ENCODE data around the gene GPR62.

The GPR62 gene

DNA sequence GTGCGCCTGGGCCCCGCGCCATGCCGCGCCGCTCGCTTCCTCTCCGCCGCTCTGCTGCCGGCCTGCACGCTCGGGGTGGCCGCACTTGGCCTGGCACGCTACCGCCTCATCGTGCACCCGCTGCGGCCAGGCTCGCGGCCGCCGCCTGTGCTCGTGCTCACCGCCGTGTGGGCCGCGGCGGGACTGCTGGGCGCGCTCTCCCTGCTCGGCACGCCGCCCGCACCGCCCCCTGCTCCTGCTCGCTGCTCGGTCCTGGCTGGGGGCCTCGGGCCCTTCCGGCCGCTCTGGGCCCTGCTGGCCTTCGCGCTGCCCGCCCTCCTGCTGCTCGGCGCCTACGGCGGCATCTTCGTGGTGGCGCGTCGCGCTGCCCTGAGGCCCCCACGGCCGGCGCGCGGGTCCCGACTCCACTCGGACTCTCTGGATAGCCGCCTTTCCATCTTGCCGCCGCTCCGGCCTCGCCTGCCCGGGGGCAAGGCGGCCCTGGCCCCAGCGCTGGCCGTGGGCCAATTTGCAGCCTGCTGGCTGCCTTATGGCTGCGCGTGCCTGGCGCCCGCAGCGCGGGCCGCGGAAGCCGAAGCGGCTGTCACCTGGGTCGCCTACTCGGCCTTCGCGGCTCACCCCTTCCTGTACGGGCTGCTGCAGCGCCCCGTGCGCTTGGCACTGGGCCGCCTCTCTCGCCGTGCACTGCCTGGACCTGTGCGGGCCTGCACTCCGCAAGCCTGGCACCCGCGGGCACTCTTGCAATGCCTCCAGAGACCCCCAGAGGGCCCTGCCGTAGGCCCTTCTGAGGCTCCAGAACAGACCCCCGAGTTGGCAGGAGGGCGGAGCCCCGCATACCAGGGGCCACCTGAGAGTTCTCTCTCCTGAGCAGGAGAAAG lies 951 bp downstream of the GPR62 start:
- DNase-seq = peak; percentile 30 to 63

GRCh38 chr3:51957520-51958205 lies 2.5 kb downstream of the GPR62 start:
- DNase-seq = no peak

DNA sequence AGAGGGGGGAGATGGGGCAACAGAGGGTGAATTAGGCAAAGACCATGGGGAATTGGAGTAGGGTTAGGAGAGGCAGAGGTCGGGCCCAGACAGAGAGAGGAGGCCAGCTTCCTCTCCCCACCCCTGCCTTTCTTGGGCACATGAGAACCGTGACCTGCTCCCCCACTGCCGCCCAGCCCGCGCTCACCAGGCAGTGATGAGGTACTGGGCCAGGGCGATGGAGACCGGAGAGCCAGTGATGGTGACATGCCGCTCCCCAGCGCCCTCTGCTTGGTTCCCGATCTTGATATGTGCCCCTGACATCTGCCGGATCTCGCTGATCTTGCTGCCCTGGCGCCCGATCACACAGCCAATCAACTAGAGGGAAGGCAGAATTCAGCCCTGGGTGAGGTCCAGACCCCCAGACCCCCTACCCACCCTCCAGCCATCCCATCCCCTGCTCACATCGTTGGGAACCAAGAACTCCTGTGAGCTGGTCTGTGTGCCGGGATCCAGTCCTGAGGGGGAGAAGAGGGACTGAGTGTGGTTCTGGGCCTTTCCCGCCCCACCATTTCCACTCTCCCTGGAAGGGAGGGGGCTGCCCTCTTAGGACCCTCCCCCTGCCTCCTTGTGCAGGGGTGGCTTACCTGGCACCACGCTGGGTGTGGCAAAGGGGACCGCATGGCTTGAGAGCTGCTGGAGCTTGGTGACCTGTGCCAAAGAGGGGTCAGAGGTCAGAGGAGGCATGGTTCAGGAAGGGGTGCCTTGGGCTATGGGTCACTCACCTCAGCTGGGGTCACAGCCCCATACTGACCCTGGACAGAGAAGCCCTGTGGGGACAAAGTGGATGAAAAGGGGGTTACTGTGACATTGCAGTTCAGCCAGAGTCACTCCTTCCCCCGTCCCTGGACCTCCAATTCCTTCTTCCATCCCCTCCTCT lies 3.7 kb downstream of the GPR62 start:
- no peak for DNase-seq

- no peak for DNase-seq
Observed at GRCh38 chr3:51959651-51960050, 4.5 kb downstream of the GPR62 start.

- no peak for DNase-seq
Observed at GRCh38 chr3:51960386-51960785, 5.2 kb downstream of the GPR62 start.

GRCh38 chr3:51961011-51961410 lies 5.8 kb downstream of the GPR62 start:
- DNase-seq = no peak

DNA sequence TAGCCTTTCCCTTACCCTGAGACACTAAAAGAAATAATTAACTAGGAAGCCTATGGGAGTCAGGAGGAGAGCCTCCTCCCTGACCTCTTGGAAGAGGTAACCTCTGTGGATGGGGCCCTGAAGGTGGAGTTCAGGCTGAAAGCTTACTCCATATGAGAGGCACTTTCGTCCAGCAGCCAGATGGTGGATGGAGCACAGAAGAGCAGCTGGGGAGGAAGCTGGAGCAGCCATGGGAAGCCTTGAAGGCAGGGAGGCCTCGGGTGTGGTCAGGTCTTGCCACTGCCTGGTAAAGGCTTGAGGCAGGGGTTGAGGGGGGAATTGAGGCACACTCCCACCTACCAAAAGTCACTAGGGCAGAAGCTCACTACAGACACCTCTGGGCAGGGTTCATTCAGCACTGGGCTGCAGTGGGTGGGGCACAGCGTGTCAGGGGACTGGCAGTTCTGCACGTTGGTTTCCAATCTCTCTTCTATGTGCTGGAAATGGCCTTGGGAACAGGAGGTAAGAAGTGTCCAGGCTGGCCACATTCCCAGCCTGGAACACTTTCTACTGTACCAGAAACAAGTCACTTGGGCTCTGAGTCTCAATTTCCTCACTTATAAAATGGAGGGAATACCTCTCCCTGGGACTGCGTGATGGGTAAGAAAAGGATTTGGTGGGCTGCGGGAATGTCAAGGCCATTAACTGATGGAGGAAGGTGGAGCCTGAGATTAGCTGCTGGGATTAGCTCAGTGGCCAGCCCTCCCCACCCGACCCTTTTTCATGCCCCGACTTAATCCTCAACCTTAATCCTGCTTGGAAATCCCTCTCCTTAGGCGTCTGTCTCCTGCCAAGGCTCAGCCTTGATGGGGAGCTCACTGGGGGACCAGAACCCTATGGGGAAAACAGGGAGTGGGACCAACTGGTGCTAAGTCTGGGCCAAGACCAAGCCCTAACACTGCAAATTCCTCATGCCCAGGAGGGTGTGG lies 6.7 kb downstream of the GPR62 start:
- no peak for DNase-seq

GRCh38 chr3:51962854-51963530 lies 7.8 kb downstream of the GPR62 start:
- DNase-seq = peak in 1 of 2 experiments; percentile 56

DNA sequence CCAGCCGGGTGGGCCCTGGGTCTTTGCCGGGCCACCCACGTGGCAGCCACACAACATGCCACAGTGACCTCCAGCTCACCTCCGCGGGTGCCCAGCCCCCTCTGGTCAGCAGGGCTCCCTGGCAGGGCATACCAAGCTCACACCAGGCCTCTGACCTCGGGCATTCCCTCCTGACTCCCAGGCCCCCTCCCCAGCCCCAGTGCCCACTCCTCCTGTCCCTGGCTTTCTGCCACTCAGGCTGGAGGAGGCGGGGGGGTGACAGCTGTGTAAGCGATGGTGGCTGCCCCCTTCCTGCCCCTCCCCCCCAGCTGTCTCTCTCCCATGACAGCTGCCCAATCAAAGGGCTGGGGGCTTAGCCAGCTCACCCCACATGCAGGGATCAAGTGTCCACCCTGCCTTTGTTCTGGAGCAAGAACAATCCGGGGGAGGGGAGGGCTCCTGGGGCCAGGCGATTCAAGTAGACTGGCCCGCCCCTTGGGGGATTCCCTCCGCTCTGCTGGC lies 8.8 kb downstream of the GPR62 start:
- DNase-seq = peak; percentile 76 to 78

DNA sequence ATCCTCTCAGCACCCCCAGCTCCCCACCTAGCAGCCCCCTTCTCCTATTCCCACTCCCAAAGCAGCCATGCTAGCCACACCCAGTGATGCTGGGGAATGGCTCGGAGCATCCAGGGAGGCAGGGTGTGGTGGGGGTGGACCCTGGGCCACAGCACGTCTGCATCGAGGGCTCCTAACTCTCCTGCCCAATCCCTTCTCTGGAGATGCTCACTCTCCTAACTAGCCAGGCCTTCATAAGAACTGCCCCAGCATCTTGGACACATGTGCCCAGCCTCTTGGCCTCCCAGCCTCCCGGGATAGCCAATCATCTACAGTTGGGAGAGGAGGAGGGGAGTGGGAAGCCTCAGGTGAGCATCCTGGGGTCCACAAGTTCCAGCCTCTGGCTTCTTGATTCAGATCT lies 9.3 kb downstream of the GPR62 start:
- DNase-seq = no peak

GRCh38 chr3:51966016-51966415 lies 10.8 kb downstream of the GPR62 start:
- no peak for DNase-seq

DNA sequence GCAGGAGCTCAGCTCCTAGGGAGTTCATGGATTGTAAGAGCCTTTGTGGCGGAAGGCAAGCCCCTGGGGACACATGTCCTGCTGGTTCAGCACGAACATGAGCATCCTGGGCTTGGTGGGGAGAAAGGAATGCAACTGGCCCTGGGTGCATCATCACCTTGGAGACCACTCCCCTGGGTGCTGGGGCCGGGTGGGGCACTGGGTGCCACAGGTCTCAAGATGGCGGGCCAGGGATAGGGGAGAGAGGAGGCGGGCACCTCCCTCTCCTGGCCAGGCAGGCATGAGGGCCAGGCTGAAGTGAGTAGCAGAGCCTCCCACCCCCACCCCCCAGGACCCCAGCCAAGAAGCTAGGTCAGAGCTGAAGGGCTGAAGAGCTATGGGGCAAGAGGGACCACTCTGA lies 11.3 kb downstream of the GPR62 start:
- DNase-seq = no peak

DNA sequence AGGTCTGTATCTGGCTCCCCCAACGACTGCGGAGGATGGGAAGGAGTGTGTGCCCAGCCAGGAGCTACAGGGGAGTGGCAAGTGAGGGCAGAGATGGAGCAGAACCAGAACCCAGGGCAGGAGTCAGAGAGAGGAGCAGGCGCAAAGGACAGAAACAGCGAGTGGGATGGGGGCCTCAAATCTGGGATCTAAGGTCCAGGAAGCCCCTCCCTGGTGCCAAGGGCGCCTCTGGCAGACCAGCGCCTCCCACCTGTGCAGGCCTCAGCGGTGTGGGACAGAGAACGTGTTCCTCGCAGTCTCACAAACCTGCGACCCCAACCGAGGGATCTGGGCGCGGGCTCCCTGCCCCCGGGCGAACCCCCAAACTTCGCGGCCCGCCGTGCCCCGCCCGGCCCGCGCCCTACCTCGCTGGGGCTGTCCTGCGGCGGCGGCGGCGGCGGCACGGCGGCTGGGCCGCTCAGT lies 11.8 kb downstream of the GPR62 start:
- no peak for DNase-seq

DNA sequence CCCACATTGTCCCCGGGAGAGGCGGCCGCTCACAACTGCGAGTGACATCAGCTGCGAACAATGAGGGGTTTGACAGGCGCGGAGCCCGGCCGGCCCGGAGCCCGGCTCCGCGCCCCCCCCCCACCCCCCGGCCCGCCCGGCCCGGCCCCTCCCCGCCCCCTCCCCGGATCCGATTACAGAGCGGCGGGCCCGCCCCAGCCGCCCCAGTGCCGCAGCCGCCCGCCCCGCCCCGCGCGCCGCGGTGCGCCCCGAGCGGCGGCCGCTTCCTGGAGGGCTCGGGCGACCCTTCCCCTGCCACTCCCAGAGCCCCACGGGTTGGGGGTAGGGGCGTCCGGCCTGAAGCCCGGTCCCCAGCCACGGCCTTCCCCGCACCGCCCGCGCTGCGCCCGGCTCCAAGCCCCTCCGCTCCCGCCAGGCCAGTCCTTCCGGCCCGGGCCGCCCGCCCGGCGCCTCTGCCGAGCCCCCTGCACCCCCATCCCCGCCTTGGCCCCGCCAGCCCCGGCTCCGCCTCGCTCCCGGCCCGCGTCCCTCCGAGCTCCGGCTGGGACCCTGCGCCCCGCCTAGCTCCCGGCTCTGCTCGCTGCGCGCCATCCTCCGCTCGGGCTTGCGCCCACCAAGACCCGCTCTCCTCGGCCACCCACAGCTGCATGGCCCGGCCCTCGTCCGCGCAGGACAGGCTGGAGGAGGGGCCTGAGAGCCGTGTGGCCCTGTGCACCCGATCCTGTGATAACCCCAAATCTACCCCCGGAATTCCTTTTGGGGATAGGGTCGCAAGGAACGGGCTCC lies 12.4 kb downstream of the GPR62 start, which contains the start of gene PCBP4:
Gene PCBP4 (minus strand): TSS at position 71 of the 786 bp plus-strand sequence. CDS start 6,214 bp downstream, outside the sequence.
- peak; percentile 13 to 38 for DNase-seq

- DNase-seq = peak; percentile 44 to 46
Observed at GRCh38 chr3:51968170-51968775, 13.1 kb downstream of the GPR62 start.

DNA sequence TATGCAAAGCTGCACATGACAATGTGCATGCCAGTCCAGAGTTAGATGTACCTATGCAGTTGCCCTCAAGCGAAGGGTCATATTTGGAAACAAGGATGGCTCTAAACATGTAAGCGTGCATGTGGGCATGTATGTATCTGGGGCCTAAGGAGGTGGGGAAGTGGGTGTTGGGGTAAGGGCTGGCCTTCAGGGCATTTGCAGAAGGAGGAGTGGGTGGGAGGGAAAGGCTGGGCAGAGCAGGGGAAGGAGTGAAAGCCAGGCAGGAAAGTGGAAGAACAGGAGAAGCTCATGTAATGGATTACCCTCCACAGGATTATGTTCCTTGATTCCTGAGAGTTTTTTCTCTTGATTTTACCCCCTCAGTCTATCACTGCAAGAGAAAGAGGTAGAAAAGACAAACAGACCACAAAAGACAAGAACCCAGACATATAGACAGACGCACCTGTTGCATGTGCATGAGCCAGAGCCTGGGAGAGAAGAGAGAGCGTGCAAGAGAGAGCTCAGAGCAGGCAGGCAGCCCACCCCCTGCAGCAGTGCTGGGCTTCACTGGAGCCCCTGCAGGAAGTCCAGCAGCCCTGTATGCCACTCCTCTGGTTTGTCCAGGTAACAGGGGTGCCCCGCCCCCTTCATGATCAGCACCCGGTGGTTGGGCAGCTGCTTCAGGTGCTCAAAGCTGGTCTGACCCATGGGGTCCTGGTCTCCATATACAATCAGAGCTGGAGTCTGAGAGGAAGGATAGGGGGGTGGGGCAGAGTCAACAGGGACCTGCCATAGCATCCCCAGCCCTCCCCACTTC lies 13.9 kb downstream of the GPR62 start:
- DNase-seq = no peak

GRCh38 chr3:51969841-51970240 lies 14.7 kb downstream of the GPR62 start:
- DNase-seq = no peak

- peak in 1 of 2 experiments; percentile 22 for DNase-seq
Observed at GRCh38 chr3:51970606-51971300, 15.6 kb downstream of the GPR62 start.

All from SHP77 (cell line).